HCT116 (cell line): ENCODE measurements around the gene UBAC2. TPM values are rescaled to one million over a fixed set of nuclear protein-coding genes. Genes with fewer than 3 reads are reported as not detected.

Experiments used
- ATAC-seq: fragments of 200-7000 bp; cut with Tn5 transposase; 2 replicates; pipeline ENCODE4 v1.9.1; 2020; ENCODE audit warnings: mild to moderate bottlenecking, moderate library complexity
- BruUV-seq: library from RNA; stranded (reverse); fragments of 400-500 nt; replicated peaks from 2 replicates; lab custom pipeline; 2021; lab: Mats Ljungman, UMichigan
- CTCF ChIA-PET: fragments of 300-600 bp; sonication (Branson Sonifier 250); formaldehyde crosslinking; loops from one replicate; lab custom pipeline; 2021; ENCODE audit warnings: antibody characterized with exemption; lab: Charles Lee
- POLR2A ChIA-PET: fragments of 300-600, 350-600 bp; sonication (Branson Sonifier 250); formaldehyde crosslinking; loops from one replicate; lab custom pipeline; 2021; ENCODE audit warnings: antibody characterized with exemption; lab: Charles Lee
- RAD21 ChIA-PET, 2 experiments: fragments of 300-600 bp; sonication (Branson Sonifier 250); formaldehyde crosslinking; loops; one replicate each; lab custom pipeline; 2023; ENCODE audit warnings: low total read pairs in 2 of 2; ENCODE audit not compliant: uncharacterized antibody in 2 of 2, unreplicated experiment in 2 of 2, low non-redundant PET in 1 of 2; lab: Charles Lee
- DNase-seq: peaks from one replicate; pipeline ENCODE4 v3.0.0-alpha.2; 2010; ENCODE audit warnings: low read depth, low spot score
- H2AFZ ChIP-seq: fragments of 200-600 bp; shearing (Covaris generic), sonication (generic); 2 replicates; pipeline ENCODE4 v1.6.1; 2017; ENCODE audit warnings: low read depth, mixed run types, mixed read lengths, antibody characterized with exemption, low read length; ENCODE audit not compliant: poor library complexity, severe bottlenecking
- H3K27ac ChIP-seq: 2 replicates; pipeline ENCODE4 v1.5.1; 2012; ENCODE audit warnings: low read depth, low read length
- H3K27me3 ChIP-seq: fragments of 200-600 bp; sonication (generic); 2 replicates; pipeline ENCODE4 v1.6.1; 2016; ENCODE audit warnings: mixed run types, low read length, mixed read lengths; ENCODE audit not compliant: insufficient read depth
- H3K36me3 ChIP-seq, 2 experiments: fragments of 200-500 bp in 1 of 2; fragments of 200-600 bp in 1 of 2; sonication (Bioruptor generic) in 1 of 2; sonication (generic) in 1 of 2; 2 replicates each; pipeline versions ENCODE4 v1.5.1 to v1.6.1; 2014 to 2016; ENCODE audit warnings: low read length in 2 of 2, inconsistent platforms in 1 of 2, mixed read lengths in 1 of 2, mixed run types in 1 of 2; ENCODE audit not compliant: insufficient read depth in 2 of 2, control insufficient read depth in 1 of 2
- H3K4me1 ChIP-seq, 2 experiments: fragments of 200-600 bp in 1 of 2; sonication (generic) in 1 of 2; 2 replicates each; pipeline versions ENCODE4 v1.5.1 to v1.6.1; 2012 to 2017; ENCODE audit warnings: low read length in 2 of 2, inconsistent platforms in 1 of 2, mild to moderate bottlenecking in 1 of 2, mixed read lengths in 1 of 2, mixed run types in 1 of 2, moderate library complexity in 1 of 2; ENCODE audit not compliant: insufficient read depth in 2 of 2, control insufficient read depth in 1 of 2
- H3K4me2 ChIP-seq: fragments of 200-600 bp; sonication (generic); 2 replicates; pipeline ENCODE4 v1.6.1; 2017; ENCODE audit warnings: mixed run types, low read length, mixed read lengths
- H3K4me3 ChIP-seq, 2 experiments: fragments of 200-600 bp in 1 of 2; sonication (generic) in 1 of 2; replicated peaks in 1 of 2; 2 replicates each; pipeline ENCODE4 v1.5.1; 2011 to 2016; ENCODE audit warnings: low read length in 2 of 2, control low read depth in 1 of 2, low read depth in 1 of 2, mild to moderate bottlenecking in 1 of 2, mixed read lengths in 1 of 2, mixed run types in 1 of 2
- H3K79me2 ChIP-seq: fragments of 200-600 bp; sonication (generic); 2 replicates; pipeline ENCODE4 v1.6.1; 2017; ENCODE audit warnings: mild to moderate bottlenecking, mixed run types, low read length, moderate library complexity, mixed read lengths; ENCODE audit not compliant: insufficient read depth
- H3K9ac ChIP-seq: fragments of 200-600 bp; sonication (generic); 2 replicates; pipeline ENCODE4 v1.6.1; 2016; ENCODE audit warnings: low read length, mixed read lengths
- H3K9me2 ChIP-seq: fragments of 200-600 bp; sonication (generic), shearing (Covaris generic); 2 replicates; pipeline ENCODE4 v1.6.1; 2017; ENCODE audit warnings: mixed run types, mild to moderate bottlenecking, moderate library complexity; ENCODE audit not compliant: insufficient read depth
- H3K9me3 ChIP-seq, 2 experiments: fragments of 200-500 bp in 1 of 2; fragments of 200-600 bp in 1 of 2; sonication (Bioruptor generic) in 1 of 2; sonication (generic) in 1 of 2; 2 replicates each; pipeline ENCODE4 v1.6.1; 2014 to 2017; ENCODE audit warnings: low read length in 2 of 2, mixed read lengths in 2 of 2, inconsistent platforms in 1 of 2, low read depth in 1 of 2, mild to moderate bottlenecking in 1 of 2, mixed run types in 1 of 2, moderate library complexity in 1 of 2; ENCODE audit not compliant: control insufficient read depth in 1 of 2, insufficient read depth in 1 of 2
- H4K20me1 ChIP-seq: fragments of 200-600 bp; sonication (generic), shearing (Covaris generic); 2 replicates; pipeline ENCODE4 v1.6.1; 2017; ENCODE audit warnings: mixed run types, mild to moderate bottlenecking, moderate library complexity; ENCODE audit not compliant: insufficient read depth
- CBX3 ChIP-seq: IDR thresholded peaks from 2 replicates; pipeline ENCODE4 v1.6.1; 2012; ENCODE audit warnings: low read depth
- CEBPB ChIP-seq: IDR thresholded peaks from 2 replicates; pipeline ENCODE4 v1.6.1; 2012; ENCODE audit warnings: low read depth
- EGR1 ChIP-seq: IDR thresholded peaks from 2 replicates; pipeline ENCODE4 v1.6.1; 2012; ENCODE audit warnings: low read depth
- ELF1 ChIP-seq: IDR thresholded peaks from 2 replicates; pipeline ENCODE4 v1.6.1; 2012; ENCODE audit warnings: low read depth, borderline replicate concordance
- JUND ChIP-seq: IDR thresholded peaks from 2 replicates; pipeline ENCODE4 v1.6.1; 2012
- POLR2A ChIP-seq: IDR thresholded peaks from 2 replicates; pipeline ENCODE4 v1.7.0; 2011; ENCODE audit warnings: borderline replicate concordance; ENCODE audit not compliant: insufficient read depth, insufficient read length; ENCODE audit errors: extremely low read depth
- POLR2AphosphoS5 ChIP-seq: IDR thresholded peaks from 2 replicates; pipeline ENCODE4 v1.6.1; 2011; ENCODE audit warnings: mild to moderate bottlenecking, low read depth, low read length, moderate library complexity
- RAD21 ChIP-seq: IDR thresholded peaks from 2 replicates; pipeline ENCODE4 v1.6.1; 2012; ENCODE audit warnings: low read depth, mild to moderate bottlenecking
- SP1 ChIP-seq: IDR thresholded peaks from 2 replicates; pipeline ENCODE4 v1.6.1; 2012; ENCODE audit warnings: low read depth
- TCF7L2 ChIP-seq: IDR thresholded peaks from 2 replicates; pipeline ENCODE4 v1.7.0; 2011; ENCODE audit warnings: borderline replicate concordance, inconsistent platforms; ENCODE audit not compliant: insufficient read depth, insufficient read length; ENCODE audit errors: extremely low read depth
- YY1 ChIP-seq: IDR thresholded peaks from 2 replicates; pipeline ENCODE4 v1.6.1; 2011; ENCODE audit warnings: low read length, low read depth, moderate library complexity, mild to moderate bottlenecking; ENCODE audit not compliant: insufficient replicate concordance; ENCODE audit errors: extremely low read depth
- ZNF274 ChIP-seq: fragments of 200-500 bp; sonication (Bioruptor generic); IDR thresholded peaks from 2 replicates; pipeline ENCODE4 v1.6.1; 2014; ENCODE audit warnings: mild to moderate bottlenecking, low read depth, low read length, inconsistent platforms
- intact Hi-C: fragments of 100-400 bp; cut with micrococcal nuclease; formaldehyde crosslinking; loops from 2 replicates; pipeline ENCODE4 v1.10.0; 2022
- total RNA-seq: library from RNA; stranded (reverse); gene quantifications from one replicate; pipeline ENCODE4 v1.2.1, GENCODE V29; 2021; ENCODE audit not compliant: unreplicated experiment
- TF ChIP-seq, protein P1 (sequence below): IDR thresholded peaks from 2 replicates; pipeline ENCODE4 v1.6.1; 2011; ENCODE audit warnings: mild to moderate bottlenecking, low read length, moderate library complexity; ENCODE audit not compliant: insufficient replicate concordance; ENCODE audit errors: extremely low read depth
- TF ChIP-seq, protein P2 (sequence below), 3 experiments: fragments of 200-600 bp in 1 of 3; sonication (generic) in 1 of 3; IDR thresholded peaks in 2 of 3; conservative IDR thresholded peaks in 1 of 3; 2 replicates each; pipeline ENCODE4 v1.5.1; 2012 to 2017; ENCODE audit warnings: low read depth in 2 of 3, low read length in 2 of 3, antibody characterized with exemption in 1 of 3, borderline replicate concordance in 1 of 3, control low read depth in 1 of 3, mild to moderate bottlenecking in 1 of 3, mixed read lengths in 1 of 3, mixed run types in 1 of 3, moderate library complexity in 1 of 3; ENCODE audit not compliant: insufficient read depth in 1 of 3

Gene UBAC2
- total RNA-seq, 1 experiment from 2014 or later, result 67.4 TPM

DNA sequence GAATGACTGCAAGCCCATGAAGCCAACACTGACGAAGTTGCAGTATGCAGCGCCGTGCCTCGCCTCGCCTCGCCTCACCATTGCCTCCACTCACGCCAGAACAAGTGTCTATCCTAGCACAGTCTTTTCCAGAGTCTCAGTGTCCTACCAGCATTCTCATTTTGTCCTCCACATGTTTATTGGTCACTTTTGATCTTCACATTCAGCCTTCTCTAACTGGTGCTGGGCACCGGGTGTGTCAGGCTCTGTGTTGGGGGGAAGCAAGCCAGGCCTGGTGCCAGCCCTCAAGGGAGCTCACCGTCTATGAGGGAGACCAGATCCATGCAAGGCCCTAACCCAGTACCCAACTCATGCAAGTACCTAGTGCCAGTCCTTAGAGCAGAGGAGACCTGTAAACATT lies 176.3 kb downstream of the UBAC2 start:
- Histone ChIP-seq H3K9me2 (no peaks in the 10 kb centered on the region), H4K20me1 (no peaks in the 10 kb centered on the region), H3K4me1 (0 out of 4 replicates have a peak, but pooled peaks cover 0 to 3% of the 10 kb centered on the region in 2 experiments), H2AFZ (no peak overlapping the region), H3K9ac (no peak overlapping the region), H3K27me3 (no peaks in the 10 kb centered on the region), H3K4me3 (no peak overlapping the region), H3K36me3 (peaks cover 5 to 9% of the 10 kb centered on the region in 2 experiments; a peak in 2 of 4 replicates), H3K4me2 (no peak overlapping the region), H3K27ac (no peak overlapping the region), H3K9me3 (no peaks in the 10 kb centered on the region), H3K79me2 (no peaks in the 10 kb centered on the region)
- TF ChIP-seq TCF7L2 (no peak), EGR1 (no peak), ELF1 (no peak), POLR2A (no peak), CEBPB (no peak), SP1 (no peak), CBX3 (no peak), RAD21 (no peak), POLR2AphosphoS5 (no peak), JUND (no peak), ZNF274 (no peak), YY1 (no peak)
- TF ChIP-seq, protein P1, sequence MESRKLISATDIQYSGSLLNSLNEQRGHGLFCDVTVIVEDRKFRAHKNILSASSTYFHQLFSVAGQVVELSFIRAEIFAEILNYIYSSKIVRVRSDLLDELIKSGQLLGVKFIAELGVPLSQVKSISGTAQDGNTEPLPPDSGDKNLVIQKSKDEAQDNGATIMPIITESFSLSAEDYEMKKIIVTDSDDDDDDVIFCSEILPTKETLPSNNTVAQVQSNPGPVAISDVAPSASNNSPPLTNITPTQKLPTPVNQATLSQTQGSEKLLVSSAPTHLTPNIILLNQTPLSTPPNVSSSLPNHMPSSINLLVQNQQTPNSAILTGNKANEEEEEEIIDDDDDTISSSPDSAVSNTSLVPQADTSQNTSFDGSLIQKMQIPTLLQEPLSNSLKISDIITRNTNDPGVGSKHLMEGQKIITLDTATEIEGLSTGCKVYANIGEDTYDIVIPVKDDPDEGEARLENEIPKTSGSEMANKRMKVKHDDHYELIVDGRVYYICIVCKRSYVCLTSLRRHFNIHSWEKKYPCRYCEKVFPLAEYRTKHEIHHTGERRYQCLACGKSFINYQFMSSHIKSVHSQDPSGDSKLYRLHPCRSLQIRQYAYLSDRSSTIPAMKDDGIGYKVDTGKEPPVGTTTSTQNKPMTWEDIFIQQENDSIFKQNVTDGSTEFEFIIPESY, result no peak
- TF ChIP-seq, protein P2, sequence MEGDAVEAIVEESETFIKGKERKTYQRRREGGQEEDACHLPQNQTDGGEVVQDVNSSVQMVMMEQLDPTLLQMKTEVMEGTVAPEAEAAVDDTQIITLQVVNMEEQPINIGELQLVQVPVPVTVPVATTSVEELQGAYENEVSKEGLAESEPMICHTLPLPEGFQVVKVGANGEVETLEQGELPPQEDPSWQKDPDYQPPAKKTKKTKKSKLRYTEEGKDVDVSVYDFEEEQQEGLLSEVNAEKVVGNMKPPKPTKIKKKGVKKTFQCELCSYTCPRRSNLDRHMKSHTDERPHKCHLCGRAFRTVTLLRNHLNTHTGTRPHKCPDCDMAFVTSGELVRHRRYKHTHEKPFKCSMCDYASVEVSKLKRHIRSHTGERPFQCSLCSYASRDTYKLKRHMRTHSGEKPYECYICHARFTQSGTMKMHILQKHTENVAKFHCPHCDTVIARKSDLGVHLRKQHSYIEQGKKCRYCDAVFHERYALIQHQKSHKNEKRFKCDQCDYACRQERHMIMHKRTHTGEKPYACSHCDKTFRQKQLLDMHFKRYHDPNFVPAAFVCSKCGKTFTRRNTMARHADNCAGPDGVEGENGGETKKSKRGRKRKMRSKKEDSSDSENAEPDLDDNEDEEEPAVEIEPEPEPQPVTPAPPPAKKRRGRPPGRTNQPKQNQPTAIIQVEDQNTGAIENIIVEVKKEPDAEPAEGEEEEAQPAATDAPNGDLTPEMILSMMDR (IDR thresholded peaks at IDR 0.05 in 2 of 3, conservative IDR thresholded peaks at IDR 0.05 in 1 of 3; ENCODE audit: borderline replicate concordance in 1 of 3, insufficient read depth in 1 of 3, low read depth in 2 of 3, low read length in 2 of 3), result no peak
- ATAC-seq (no peak), DNase-seq (no peak)
- intact Hi-C loops, result no loop called here
- ChIA-PET RAD21 (no interaction called here), CTCF (no interaction called here), POLR2A (no interaction called here)
- no TSS peak for BruUV-seq
